Adrenal gland (tissue), 12 donors: ENCODE measurements around the gene GGNBP2. TPM values are rescaled to one million over a fixed set of nuclear protein-coding genes. Genes with fewer than 3 reads are reported as not detected.

Experiments
- DNase-seq, 7 donors: peaks; one replicate each; pipeline ENCODE4 v3.0.0-alpha.2; 2019 to 2020
- H3K27ac ChIP-seq, 5 donors: fragments of 200-600 bp; sonication (generic) in 4 of 5; 1 replicate in 3 of 5; 2 replicates in 2 of 5; pipeline versions ENCODE4 v1.5.1 to v1.8.0; 2016 to 2020; ENCODE audit warnings: mild to moderate bottlenecking in 1 of 5
- H3K27me3 ChIP-seq: fragments of 200-600 bp; 2 replicates; pipeline ENCODE4 v1.8.0; 2021
- H3K36me3 ChIP-seq, 2 donors: fragments of 200-600 bp; replicated peaks in 1 of 2; 1 replicate in 1 of 2; 2 replicates in 1 of 2; pipeline versions ENCODE4 v1.5.1 to v1.8.0; 2018 to 2022
- H3K4me1 ChIP-seq, 2 donors: fragments of 200-600 bp; replicated peaks in 1 of 2; 1 replicate in 1 of 2; 2 replicates in 1 of 2; pipeline versions ENCODE4 v1.5.1 to v1.8.0; 2018 to 2021
- H3K4me3 ChIP-seq, 4 donors: fragments of 200-600 bp; sonication (generic) in 3 of 4; one replicate each; pipeline ENCODE4 v1.5.1; 2016 to 2018
- H3K9me3 ChIP-seq, 3 donors: fragments of 200-600 bp; sonication (generic) in 1 of 3; replicated peaks in 1 of 3; 1 replicate in 2 of 3; 2 replicates in 1 of 3; pipeline versions ENCODE4 v1.5.1 to v1.8.0; 2016 to 2021
- CTCF ChIP-seq, 6 experiments: fragments of 450-650 bp in 4 of 6; fragments of 200-600 bp in 2 of 6; sonication (generic) in 1 of 6; IDR thresholded peaks; 1 replicate in 5 of 6; 2 replicates in 1 of 6; pipeline versions ENCODE4 v1.5.1 to v1.8.0; 2016 to 2021; ENCODE audit warnings: antibody characterized with exemption in 6 of 6, mild to moderate bottlenecking in 2 of 6, moderate library complexity in 1 of 6
- POLR2A ChIP-seq, 2 donors: fragments of 450-650 bp; IDR thresholded peaks; one replicate each; pipeline ENCODE4 v1.6.1; 2017; ENCODE audit warnings: antibody characterized with exemption in 2 of 2, mild to moderate bottlenecking in 2 of 2, moderate library complexity in 1 of 2
- WGBS, 4 donors: extraction: QIAGEN DNeasy Blood & Tissue Kit in 2 of 4; methylation state at CpG; one replicate each; pipeline versions ENCODE4 v1.1.5 to v1.1.7; 2013 to 2017; 5-methylcytosine and 5-hydroxymethylcytosine counted together
- intact Hi-C, 2 donors: fragments of 100-400 bp; cut with DNase I; formaldehyde crosslinking; loops; one replicate each; pipeline versions ENCODE4 v1.14.1 to v1.15.0; 2022 to 2023
- polyA plus RNA-seq, 3 donors: library from polyadenylated mRNA; stranded (reverse); fragments of 200-250 nt in 2 of 3; fragments of 350-450 nt in 1 of 3; fragmentation: Illumina TruSeq in 1 of 3; extraction: RNeasy Lipid Tissue Mini Kit (QIAGEN cat#74804) in 1 of 3; gene quantifications; one replicate each; pipeline ENCODE4 v1.2.3, GENCODE V29; 2013 to 2014
- total RNA-seq, 9 donors: library from RNA; depleted of rRNA in 4 of 9; stranded (reverse); fragments of >200 nt in 4 of 9; fragments of 120-200 nt in 1 of 9; fragmentation: NEBNext Ultra II Directional in 1 of 9; extraction: Animal tissue kit (Norgen Biotek cat#: 25700) in 1 of 9; gene quantifications; one replicate each; pipeline versions ENCODE4 v1.1.0 to v1.2.4, GENCODE V29; 2013 to 2023
- donor health status: healthy with polysubstance abuse.
- donor health status: Bipolar disorder and iron deficiency.
- donor health status: DM: yes; HTN: yes; CAD: no.
- donor health status: DM: no; HTN: no; CAD: no.
- donor health status: DM: no; HTN: no; CAD: no.
- donor health status: DM: yes; HTN: yes; CAD: no.

The GGNBP2 gene
- total and polyA plus RNA-seq, 12 donors: 30.4 to 87.3 (median 60.4) TPM

DNA sequence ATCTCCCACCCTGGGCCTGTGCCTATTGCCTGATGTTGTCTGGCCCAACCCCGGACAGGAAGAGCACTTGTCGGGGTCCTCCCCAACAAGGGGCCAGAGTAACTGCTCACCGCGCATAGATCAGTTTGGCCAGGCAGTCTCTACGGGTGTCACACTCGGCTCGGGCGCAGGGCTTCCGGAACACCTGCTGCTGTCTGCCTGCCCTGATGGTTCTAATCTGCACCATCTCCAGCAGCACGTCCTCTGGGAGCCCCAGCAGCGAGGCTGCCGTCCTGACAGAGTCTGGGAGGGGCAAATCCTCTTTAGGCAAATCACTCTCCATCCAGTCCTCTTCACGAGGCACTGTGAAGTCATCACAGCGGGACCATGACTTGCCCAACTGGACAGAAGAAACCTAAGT is 34.1 kb upstream of the GGNBP2 start:
- WGBS, 4 donors: 90 to 92% (median 90%) methylated on average over 12 to 14 of the region's 14 CpGs
- intact Hi-C loops: no loop called here
- TF ChIP-seq POLR2A (IDR thresholded peaks at IDR 0.05) (no peak), CTCF (IDR thresholded peaks at IDR 0.05) (no peak)
- no peaks in the 10 kb centered on the region for H3K9me3 ChIP-seq
- no peak for DNase-seq
- no peak overlapping the region for H3K4me3 ChIP-seq
- no peaks in the 10 kb centered on the region for H3K27me3 ChIP-seq
- H3K27ac ChIP-seq: no peak overlapping the region
- H3K4me1 ChIP-seq: no peaks in the 10 kb centered on the region
- H3K36me3 ChIP-seq: no peaks in the 10 kb centered on the region

DNA sequence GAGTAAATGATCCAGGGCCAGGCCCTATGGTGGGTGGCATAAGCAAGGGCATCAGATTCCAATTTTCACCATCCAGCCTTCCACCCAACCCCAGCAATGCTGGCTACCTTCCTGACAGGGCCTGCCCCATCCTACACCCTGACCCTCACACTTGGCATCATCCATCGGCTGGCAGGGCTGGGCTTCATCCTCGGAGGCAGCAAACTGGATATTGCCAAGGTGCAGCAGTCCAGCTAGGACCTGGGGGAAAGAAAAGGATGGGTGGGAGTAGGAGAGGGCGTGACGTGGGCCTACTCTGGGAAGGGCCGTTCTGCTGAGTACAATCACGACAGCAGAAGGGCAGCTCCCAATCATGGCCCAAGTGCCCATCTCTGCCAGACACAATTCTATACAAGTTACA is 33.5 kb upstream of the GGNBP2 start:
- Histone ChIP-seq H3K9me3 (no peaks in the 10 kb centered on the region), H3K4me3 (no peak overlapping the region), H3K27ac (no peak overlapping the region), H3K4me1 (no peaks in the 10 kb centered on the region), H3K36me3 (no peaks in the 10 kb centered on the region), H3K27me3 (no peaks in the 10 kb centered on the region)
- TF ChIP-seq POLR2A (IDR thresholded peaks at IDR 0.05) (no peak), CTCF (IDR thresholded peaks at IDR 0.05) (no peak)
- intact Hi-C loops: no loop called here
- DNase-seq: no peak
- 89 to 96% (median 91%) methylated on average over 6 of the region's 6 CpGs for WGBS, 4 donors

- Histone ChIP-seq H3K4me1 (no peaks in the 10 kb centered on the region), H3K27me3 (no peaks in the 10 kb centered on the region), H3K4me3 (no peak overlapping the region), H3K9me3 (no peaks in the 10 kb centered on the region), H3K36me3 (no peaks in the 10 kb centered on the region), H3K27ac (no peak overlapping the region)
- intact Hi-C loops: no loop called here
- 80 to 97% (median 86%) methylated on average over 4 to 5 of the region's 5 CpGs for WGBS, 4 donors
- TF ChIP-seq CTCF (IDR thresholded peaks at IDR 0.05) (no peak), POLR2A (IDR thresholded peaks at IDR 0.05) (no peak)
- no peak for DNase-seq
Measured at GRCh38 chr17:36512641-36513040, 32.1 kb upstream of the GGNBP2 start.

DNA sequence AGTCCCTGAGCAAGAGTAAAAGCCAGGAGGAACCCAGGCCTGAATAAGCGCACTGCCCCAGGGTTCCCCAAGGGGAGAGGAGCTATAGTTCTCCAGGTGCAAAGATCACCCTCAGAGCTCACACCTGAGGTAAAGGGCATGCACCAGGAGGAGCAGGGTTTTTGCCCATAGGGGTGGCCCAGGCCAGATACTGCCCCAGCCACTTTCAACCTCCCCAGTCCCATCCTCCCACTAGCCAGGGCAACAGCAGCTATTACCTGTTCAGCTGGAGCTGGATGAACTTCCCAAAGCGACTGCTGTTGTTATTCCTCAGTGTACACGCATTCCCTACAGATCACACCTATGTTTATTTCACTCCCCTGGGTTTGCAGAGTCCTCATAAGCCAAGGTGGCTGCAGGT is 29.9 kb upstream of the GGNBP2 start:
- H3K36me3 ChIP-seq: no peaks in the 10 kb centered on the region
- H3K4me1 ChIP-seq: no peaks in the 10 kb centered on the region
- no peaks in the 10 kb centered on the region for H3K27me3 ChIP-seq
- no peak for DNase-seq
- no peak for TF ChIP-seq POLR2A (IDR thresholded peaks at IDR 0.05)
- no peak for TF ChIP-seq CTCF (IDR thresholded peaks at IDR 0.05)
- no peak overlapping the region for H3K27ac ChIP-seq
- no peak overlapping the region for H3K4me3 ChIP-seq
- WGBS, 4 donors: 91 to 100% (median 98%) methylated on average over 3 of the region's 3 CpGs
- no peaks in the 10 kb centered on the region for H3K9me3 ChIP-seq
- intact Hi-C loops: no loop called here
